HG02981 (cell line): ENCODE results near the gene TBL3.

Source experiments
- ATAC-seq: cut with Tn5 transposase; IDR thresholded peaks from one replicate; pipeline ENCODE4 v1.9.1; 2021; ENCODE audit warnings: mild to moderate bottlenecking, moderate library complexity; ENCODE audit not compliant: unreplicated experiment

Gene TBL3

GRCh38 chr16:1981398-1981836 lies 9.6 kb downstream of the TBL3 start, which contains the start of gene NOXO1:
TSS of gene NOXO1 (minus strand) at chr16:1981469. CDS start at chr16:1981179, 290 bp downstream.
- ATAC-seq: no peak

GRCh38 chr16:1982013-1982433 lies 10.2 kb downstream of the TBL3 start:
- no peak for ATAC-seq

DNA sequence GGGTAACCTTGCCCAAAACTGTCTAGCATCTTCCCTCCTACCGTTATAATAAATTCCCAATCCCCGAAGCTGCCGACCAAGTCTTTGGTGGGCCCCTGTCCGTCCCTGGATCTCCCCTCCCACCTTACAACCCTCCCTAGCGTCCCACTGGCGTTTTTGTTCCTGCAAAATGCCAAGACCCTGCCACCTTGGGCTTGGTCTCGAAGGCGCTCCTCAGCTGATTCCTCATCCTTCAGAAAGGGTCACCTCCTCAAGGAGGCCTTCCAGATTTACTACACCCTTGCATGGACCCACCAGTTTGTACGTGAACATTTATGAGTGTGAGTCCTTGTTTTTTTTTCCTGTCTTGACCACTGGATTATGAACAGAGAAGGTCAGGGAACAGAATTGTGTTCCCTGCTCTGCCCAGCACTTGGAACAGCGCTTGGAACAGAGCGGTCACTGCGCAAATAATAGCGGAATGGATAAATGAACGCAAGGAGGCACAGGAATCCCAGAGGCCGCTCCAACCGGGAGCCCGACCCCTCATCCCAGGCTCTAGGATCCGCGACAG lies 11.2 kb downstream of the TBL3 start:
- no peak for ATAC-seq

GRCh38 chr16:1983544-1984346 lies 11.9 kb downstream of the TBL3 start, which contains the start of gene GFER:
TSS of gene GFER (plus strand) at chr16:1984193. CDS start at chr16:1984219, 26 bp downstream.
- peak; percentile 65 for ATAC-seq

- ATAC-seq: peak; percentile 14
Measured at GRCh38 chr16:1984347-1985225, 12.7 kb downstream of the TBL3 start.

DNA sequence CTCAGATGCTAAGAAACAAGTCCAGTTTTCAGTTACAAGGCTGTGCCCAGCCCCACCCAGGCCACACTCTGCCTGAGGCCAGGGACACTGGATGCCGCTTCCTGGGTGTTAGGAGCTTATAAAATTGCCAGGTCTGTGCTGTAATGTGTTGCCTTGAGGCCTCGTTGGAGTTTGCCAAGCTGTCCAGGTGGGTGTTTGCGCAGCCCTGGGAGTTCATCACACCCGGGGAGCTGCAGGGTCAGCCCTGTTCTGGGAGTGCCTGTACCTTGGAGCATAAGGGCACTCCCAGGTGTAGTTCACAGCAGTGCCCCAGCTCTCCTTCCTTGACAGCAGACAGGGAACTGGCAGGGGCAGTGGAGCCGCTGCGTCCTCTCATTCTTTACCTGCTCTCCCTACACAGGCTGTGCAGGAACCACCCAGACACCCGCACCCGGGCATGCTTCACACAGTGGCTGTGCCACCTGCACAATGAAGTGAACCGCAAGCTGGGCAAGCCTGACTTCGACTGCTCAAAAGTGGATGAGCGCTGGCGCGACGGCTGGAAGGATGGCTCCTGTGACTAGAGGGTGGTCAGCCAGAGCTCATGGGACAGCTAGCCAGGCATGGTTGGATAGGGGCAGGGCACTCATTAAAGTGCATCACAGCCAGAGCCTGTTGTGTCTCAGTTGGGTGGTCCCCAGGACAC lies 13.8 kb downstream of the TBL3 start:
- ATAC-seq: no peak

- ATAC-seq: no peak
Measured at GRCh38 chr16:1987198-1987597, 15.3 kb downstream of the TBL3 start.

- no peak for ATAC-seq
Measured at GRCh38 chr16:1989209-1990100, 17.6 kb downstream of the TBL3 start, which contains the start of gene SYNGR3. TSS of gene SYNGR3 (plus strand) at chr16:1989970. CDS start at chr16:1990103, 133 bp downstream.

DNA sequence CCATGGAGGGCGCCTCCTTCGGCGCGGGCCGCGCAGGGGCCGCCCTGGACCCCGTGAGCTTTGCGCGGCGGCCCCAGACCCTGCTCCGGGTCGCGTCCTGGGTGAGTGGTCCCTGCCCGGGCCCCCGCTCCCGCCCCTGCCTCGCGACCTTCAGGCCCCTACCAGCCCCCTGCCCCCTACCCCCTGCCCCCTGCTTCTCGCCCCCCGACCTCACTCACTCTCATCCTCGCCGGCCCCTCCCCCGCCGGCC lies 18.2 kb downstream of the TBL3 start:
- no peak for ATAC-seq

GRCh38 chr16:1990351-1991134 lies 18.7 kb downstream of the TBL3 start:
- ATAC-seq: no peak

DNA sequence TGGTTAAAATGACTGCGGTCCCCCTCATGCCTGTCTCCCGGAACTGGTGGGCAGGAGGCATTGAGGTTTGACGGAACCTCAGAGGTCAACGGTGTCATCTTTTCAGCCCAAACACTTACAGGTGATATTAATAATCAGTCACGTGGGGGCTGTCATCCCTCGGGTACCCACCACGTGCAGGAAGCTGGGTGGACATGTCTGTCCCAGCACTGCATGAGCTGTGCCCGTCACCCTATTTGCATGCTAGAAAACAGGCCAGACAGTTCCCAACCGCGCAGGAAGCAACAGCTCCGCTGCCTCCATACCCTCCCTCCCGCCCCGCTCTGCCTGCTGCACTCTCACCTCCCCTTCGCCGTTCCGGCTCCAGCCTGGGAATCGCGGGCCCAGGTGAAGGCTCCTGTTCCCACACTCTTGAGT lies 19.3 kb downstream of the TBL3 start:
- peak; percentile 31 for ATAC-seq

DNA sequence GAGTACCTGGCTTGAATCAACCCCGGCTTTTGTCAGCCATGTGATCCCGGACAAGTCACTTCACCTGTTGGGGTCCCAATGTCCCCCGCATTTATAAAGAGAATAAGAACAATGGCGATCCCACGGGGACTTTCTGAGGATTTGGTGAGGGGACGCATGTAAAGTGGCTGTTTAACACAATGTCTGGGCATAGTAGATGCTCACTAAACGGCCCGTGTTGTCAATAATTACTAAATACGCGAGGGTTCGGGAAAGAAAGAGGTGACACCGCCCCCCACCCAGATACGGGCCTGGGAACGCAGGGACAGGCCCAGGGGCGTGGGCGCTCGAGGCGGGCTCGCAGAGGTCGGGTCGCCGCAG lies 19.7 kb downstream of the TBL3 start:
- no peak for ATAC-seq

DNA sequence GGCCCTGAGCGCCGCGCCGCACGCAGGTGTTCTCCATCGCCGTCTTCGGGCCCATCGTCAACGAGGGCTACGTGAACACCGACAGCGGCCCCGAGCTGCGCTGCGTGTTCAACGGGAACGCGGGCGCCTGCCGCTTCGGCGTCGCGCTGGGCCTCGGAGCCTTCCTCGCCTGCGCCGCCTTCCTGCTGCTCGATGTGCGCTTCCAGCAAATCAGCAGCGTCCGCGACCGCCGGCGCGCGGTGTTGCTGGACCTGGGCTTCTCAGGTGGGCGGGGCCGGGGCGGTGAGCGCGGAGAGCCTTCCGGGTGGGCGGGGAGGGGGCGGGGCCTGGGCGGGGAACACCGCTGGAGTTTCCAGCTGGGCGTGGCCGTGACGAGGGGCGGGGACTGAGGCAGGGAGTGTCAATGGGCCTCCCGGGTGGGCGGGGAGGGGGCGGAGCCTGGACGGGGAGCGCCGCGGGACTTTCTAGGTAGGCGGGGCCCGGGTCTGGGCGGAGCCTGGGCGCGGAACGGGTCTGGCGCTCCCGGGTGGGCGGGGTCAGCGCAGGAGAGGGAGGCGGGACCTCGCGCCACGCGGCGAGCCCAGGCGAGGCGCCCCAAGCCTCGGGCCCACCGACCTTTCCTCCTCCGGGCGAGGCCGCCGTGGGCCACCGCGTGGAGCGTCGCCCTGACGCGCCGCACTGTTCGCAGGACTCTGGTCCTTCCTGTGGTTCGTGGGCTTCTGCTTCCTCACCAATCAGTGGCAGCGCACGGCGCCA lies 20.3 kb downstream of the TBL3 start:
- peak; percentile 43 for ATAC-seq

- ATAC-seq: no peak
Measured at GRCh38 chr16:1992704-1993317, 21.0 kb downstream of the TBL3 start.

DNA sequence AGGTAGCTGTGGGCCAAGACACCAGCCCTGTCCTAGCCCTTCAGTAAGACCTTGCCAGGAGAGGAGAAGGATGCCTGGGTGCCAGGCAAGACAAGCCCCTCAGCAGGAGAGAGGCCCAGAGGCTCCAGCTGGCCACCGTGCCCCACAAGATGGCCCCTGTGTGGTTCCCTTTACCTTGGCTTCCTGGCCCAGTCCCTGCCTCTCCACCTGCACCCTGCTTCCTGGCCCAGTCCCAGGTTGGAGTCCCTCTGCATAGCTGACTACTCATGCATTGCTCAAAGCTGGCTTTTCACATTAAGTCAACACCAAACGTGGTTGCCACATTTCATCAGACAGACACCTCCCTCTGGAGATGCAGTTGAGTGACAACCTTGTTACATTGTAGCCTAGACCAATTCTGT lies 21.9 kb downstream of the TBL3 start:
- ATAC-seq: no peak

GRCh38 chr16:1997494-1998359 lies 25.9 kb downstream of the TBL3 start:
- no peak for ATAC-seq

- ATAC-seq: no peak
Measured at GRCh38 chr16:1998360-1998835, 26.5 kb downstream of the TBL3 start.
